HepG2 (cell line): ENCODE data around the gene TFB1M. TPM values are rescaled to one million over a fixed set of nuclear protein-coding genes. Genes with fewer than 3 reads are reported as not detected.

Experiments
- ATAC-seq: fragments of 200-7000 bp; cut with Tn5 transposase; 3 replicates; pipeline ENCODE4 v1.9.1; 2020; ENCODE audit warnings: mild to moderate bottlenecking, moderate library complexity
- BruUV-seq: library from RNA; stranded (reverse); fragments of 400-500 nt; replicated peaks from 2 replicates; lab custom pipeline; 2021; lab: Mats Ljungman, UMichigan
- CTCF ChIA-PET: fragments of 300-600 bp; formaldehyde crosslinking; extraction: SDS; loops from one replicate; lab custom pipeline; 2021; ENCODE audit warnings: low total read pairs, inconsistent platforms, low intra/inter-chr PET ratio; lab: Yijun Ruan, JAX
- POLR2A ChIA-PET: fragments of 350-600 bp; sonication (Branson Sonifier 250); formaldehyde crosslinking; loops from one replicate; lab custom pipeline; 2020; ENCODE audit warnings: antibody characterized with exemption, inconsistent platforms; lab: Yijun Ruan, JAX
- DNase-seq: peaks from one replicate; pipeline ENCODE4 v3.0.0-alpha.2; 2015; ENCODE audit warnings: low spot score
- FAIRE-seq: peaks from 3 replicates; lab custom pipeline; 2011; peaks lifted over from hg19 to GRCh38; lab: Jason Lieb, UNC
- H2AFZ ChIP-seq: one replicate; pipeline ENCODE4 v1.6.1; 2011; ENCODE audit warnings: low read length, inconsistent platforms
- H3K27ac ChIP-seq: fragments of 300-600 bp; 3 replicates; pipeline ENCODE4 v1.8.0; 2011; ENCODE audit warnings: mixed run types, mild to moderate bottlenecking, mixed read lengths, low read length, inconsistent platforms; ENCODE audit not compliant: insufficient read depth; ENCODE audit errors: extremely low read length
- H3K27me3 ChIP-seq, 2 experiments: fragments of 200-600 bp in 1 of 2; 2 replicates in 1 of 2; 3 replicates in 1 of 2; pipeline versions ENCODE4 v1.6.0 to v1.8.0; 2011; ENCODE audit warnings: low read length in 2 of 2, mild to moderate bottlenecking in 2 of 2, moderate library complexity in 2 of 2, inconsistent platforms in 1 of 2; ENCODE audit not compliant: insufficient read depth in 2 of 2, control insufficient read depth in 1 of 2
- H3K36me3 ChIP-seq, 2 experiments: fragments of 200-600 bp in 1 of 2; replicated peaks in 1 of 2; 2 replicates in 1 of 2; 3 replicates in 1 of 2; pipeline versions ENCODE4 v1.5.1 to v1.8.0; 2011; ENCODE audit warnings: low read length in 2 of 2, inconsistent platforms in 1 of 2; ENCODE audit not compliant: insufficient read depth in 2 of 2, control insufficient read depth in 1 of 2
- H3K4me1 ChIP-seq: 2 replicates; pipeline ENCODE4 v1.5.1; 2012; ENCODE audit warnings: low read length, inconsistent platforms; ENCODE audit not compliant: insufficient read depth
- H3K4me2 ChIP-seq: 2 replicates; pipeline ENCODE4 v1.6.0; 2011; ENCODE audit warnings: low read depth, low read length, inconsistent platforms
- H3K4me3 ChIP-seq, 3 experiments: fragments of 200-600 bp in 1 of 3; sonication (generic), shearing (Covaris generic) in 1 of 3; replicated peaks in 1 of 3; 2 replicates each; pipeline ENCODE4 v1.5.1; 2011 to 2016; ENCODE audit warnings: low read length in 3 of 3, inconsistent platforms in 2 of 3, low read depth in 2 of 3, mild to moderate bottlenecking in 2 of 3, control low read depth in 1 of 3, mixed read lengths in 1 of 3; ENCODE audit not compliant: insufficient read depth in 1 of 3
- H3K79me2 ChIP-seq: one replicate; pipeline ENCODE4 v1.6.1; 2011; ENCODE audit warnings: low read length, inconsistent platforms; ENCODE audit not compliant: insufficient read depth
- H3K9ac ChIP-seq: 2 replicates; pipeline ENCODE4 v1.6.0; 2011; ENCODE audit warnings: mild to moderate bottlenecking, low read depth, low read length, inconsistent platforms; ENCODE audit not compliant: insufficient read depth
- H3K9me3 ChIP-seq: 2 replicates; pipeline ENCODE4 v1.5.1; 2012; ENCODE audit warnings: mild to moderate bottlenecking, low read length
- H4K20me1 ChIP-seq: 2 replicates; pipeline ENCODE4 v1.6.0; 2011; ENCODE audit warnings: inconsistent platforms, mild to moderate bottlenecking, low read length, moderate library complexity; ENCODE audit not compliant: insufficient read depth
- ATF4 ChIP-seq, 2 experiments: fragments of 450-650 bp in 1 of 2; sonication (generic) in 1 of 2; formaldehyde crosslinking; IDR thresholded peaks; 2 replicates each; pipeline versions ENCODE4 v1.5.0 to v1.8.0; 2020 to 2022; ENCODE audit warnings: mild to moderate bottlenecking in 1 of 2, missing genetic modification reagents in 1 of 2
- ATF7 ChIP-seq, 2 experiments: fragments of 450-650 bp in 1 of 2; sonication (generic) in 1 of 2; formaldehyde crosslinking in 1 of 2; IDR thresholded peaks; 2 replicates each; pipeline versions ENCODE4 v1.4.0 to v1.6.1; 2016 to 2020; ENCODE audit warnings: antibody characterized with exemption in 1 of 2, mild to moderate bottlenecking in 1 of 2, missing genetic modification reagents in 1 of 2
- CEBPG ChIP-seq: IDR thresholded peaks from 2 replicates; pipeline ENCODE4 v1.6.1; 2016
- GATAD2A ChIP-seq: IDR thresholded peaks from 2 replicates; pipeline ENCODE4 v1.6.1; 2016
- HNF4A ChIP-seq: sonication (generic); formaldehyde crosslinking; IDR thresholded peaks from 2 replicates; pipeline ENCODE4 v1.4.0; 2020; ENCODE audit warnings: missing genetic modification reagents
- KDM5B ChIP-seq: sonication (generic); formaldehyde crosslinking; IDR thresholded peaks from 2 replicates; pipeline ENCODE4 v1.4.0; 2020; ENCODE audit warnings: missing genetic modification reagents, mild to moderate bottlenecking, borderline replicate concordance
- MYPOP ChIP-seq: sonication (generic); formaldehyde crosslinking; IDR thresholded peaks from 2 replicates; pipeline ENCODE4 v1.8.1; 2023; ENCODE audit warnings: mild to moderate bottlenecking, moderate library complexity, missing genetic modification reagents
- NFE2L2 ChIP-seq: fragments of 150-350 bp; IDR thresholded peaks from 2 replicates; pipeline ENCODE4 v1.6.1; 2014; ENCODE audit warnings: low read length
- NFRKB ChIP-seq: fragments of 450-650 bp; IDR thresholded peaks from 2 replicates; pipeline ENCODE4 v1.6.1; 2017
- POGZ ChIP-seq: sonication (generic); formaldehyde crosslinking; IDR thresholded peaks from 2 replicates; pipeline ENCODE4 v1.4.0; 2020; ENCODE audit warnings: mild to moderate bottlenecking, missing genetic modification reagents
- RARA ChIP-seq: IDR thresholded peaks from 2 replicates; pipeline ENCODE4 v1.6.1; 2016; ENCODE audit warnings: missing genetic modification reagents, missing compliant biosample characterization
- REXO4 ChIP-seq: sonication (generic); formaldehyde crosslinking; IDR thresholded peaks from 2 replicates; pipeline ENCODE4 v1.8.0; 2022; ENCODE audit warnings: missing genetic modification reagents, mild to moderate bottlenecking, borderline replicate concordance
- SOX5 ChIP-seq: IDR thresholded peaks from 2 replicates; pipeline ENCODE4 v1.6.1; 2016; ENCODE audit warnings: borderline replicate concordance
- SOX6 ChIP-seq, 2 experiments: fragments of 450-650 bp in 1 of 2; sonication (generic) in 1 of 2; formaldehyde crosslinking in 1 of 2; IDR thresholded peaks; 2 replicates each; pipeline versions ENCODE4 v1.4.0 to v1.6.1; 2017 to 2020; ENCODE audit warnings: antibody characterized with exemption in 1 of 2, mild to moderate bottlenecking in 1 of 2, missing genetic modification reagents in 1 of 2
- SP2 ChIP-seq: sonication (generic); formaldehyde crosslinking; IDR thresholded peaks from 2 replicates; pipeline ENCODE4 v1.5.1; 2020; ENCODE audit warnings: mild to moderate bottlenecking, missing genetic modification reagents
- TBX3 ChIP-seq: fragments of 450-650 bp; IDR thresholded peaks from 2 replicates; pipeline ENCODE4 v1.6.1; 2017; ENCODE audit warnings: antibody characterized with exemption, mild to moderate bottlenecking, inconsistent platforms, borderline replicate concordance
- TFAP4 ChIP-seq: sonication (generic); IDR thresholded peaks from 2 replicates; pipeline ENCODE4 v1.6.1; 2016; ENCODE audit warnings: low read depth, borderline replicate concordance
- ZMYM4 ChIP-seq: sonication (generic); formaldehyde crosslinking; IDR thresholded peaks from 2 replicates; pipeline ENCODE4 v1.8.1; 2023; ENCODE audit warnings: mild to moderate bottlenecking, missing genetic modification reagents
- ZNF282 ChIP-seq: fragments of 450-650 bp; IDR thresholded peaks from 2 replicates; pipeline ENCODE4 v1.6.1; 2018; ENCODE audit not compliant: partially characterized antibody
- ZNF362 ChIP-seq: sonication (generic); formaldehyde crosslinking; IDR thresholded peaks from 2 replicates; pipeline ENCODE4 v1.4.0; 2020; ENCODE audit warnings: missing genetic modification reagents, mild to moderate bottlenecking, borderline replicate concordance
- ZNF619 ChIP-seq: sonication (generic); formaldehyde crosslinking; IDR thresholded peaks from 2 replicates; pipeline ENCODE4 v1.4.0; 2020; ENCODE audit warnings: mild to moderate bottlenecking, missing genetic modification reagents
- ZNF790 ChIP-seq: sonication (generic); formaldehyde crosslinking; IDR thresholded peaks from 2 replicates; pipeline ENCODE4 v1.8.0; 2022; ENCODE audit warnings: missing genetic modification reagents, mild to moderate bottlenecking, borderline replicate concordance
- WGBS: methylation state at CpG from one replicate; pipeline ENCODE4 v1.1.6; 2017; ENCODE audit warnings: low lambda C conversion rate; 5-methylcytosine and 5-hydroxymethylcytosine counted together
- in situ Hi-C: cut with HindIII; loops from 2 replicates; pipeline ENCODE4 v1.10.0; 2017; ENCODE audit warnings: low pct_unique_long_range_greater_than_20kb; ENCODE audit not compliant: extremely low pct_ligation_motif_present
- intact Hi-C: fragments of 100-400 bp; cut with micrococcal nuclease; formaldehyde crosslinking; loops from one replicate; pipeline ENCODE4 v1.10.0; 2022; ENCODE audit not compliant: unreplicated experiment
- polyA plus RNA-seq, 8 experiments: library from polyadenylated mRNA; depleted of rRNA in 3 of 8; stranded (reverse) in 7 of 8; unstranded in 1 of 8; fragments of >200 nt; fragmentation: Illumina TruSeq in 4 of 8; extraction: Trizol in 4 of 8; gene quantifications; 2 replicates each; pipeline versions ENCODE4 v1.2.1 to v1.2.3, GENCODE V29; 2011 to 2016; ENCODE audit warnings: low read depth in 4 of 8, missing spikeins in 1 of 8, mixed read lengths in 1 of 8; ENCODE audit not compliant: insufficient read depth in 1 of 8
- total RNA-seq, 5 experiments: library from RNA; depleted of rRNA; stranded (reverse); fragments of >200 nt; fragmentation: Illumina TruSeq; extraction: Trizol; gene quantifications; 2 replicates each; pipeline ENCODE4 v1.2.3, GENCODE V29; 2016; ENCODE audit warnings: low read depth in 1 of 5

Gene TFB1M
- total and polyA plus RNA-seq, 2 of the 13 experiments (the other 11 are each of a cell fraction or from before 2014, with no cell fraction given) = 91.4 to 122 TPM

GRCh38 chr6:155344341-155345006 lies 30.2 kb upstream of the TFB1M start:
- Histone ChIP-seq H3K79me2 (no peaks in the 10 kb centered on the region), H3K4me2 (no peak overlapping the region), H4K20me1 (no peaks in the 10 kb centered on the region), H2AFZ (no peak overlapping the region), H3K4me1 (peaks cover 37% of the 10 kb centered on the region), H3K9ac (no peak overlapping the region), H3K36me3 (no peaks in the 10 kb centered on the region), H3K27me3 (no peaks in the 10 kb centered on the region), H3K27ac (no peak overlapping the region), H3K9me3 (peaks cover 52% of the 10 kb centered on the region), H3K4me3 (no peak overlapping the region)
- POLR2A ChIA-PET = interaction anchor here (1.2 to 1.9 kb wide), 2 partner anchors 15 to 54 kb away, joined by 4 to 5 read pairs; no protein-coding TSS in a partner anchor
- no TSS peak for BruUV-seq
- ATAC-seq = no peak
- no peak for FAIRE-seq
- CTCF ChIA-PET = no interaction called here
- intact Hi-C loops = no loop called here
- DNase-seq = no peak
- WGBS = over 99% methylated on average over 2 of the region's 2 CpGs
- in situ Hi-C loops = loop anchor here (5.0 kb wide), 1 partner anchor 38 kb away; no protein-coding TSS in a partner anchor
- TF ChIP-seq KDM5B (CRISPR knock-in tag) (no peak), ATF7 (IDR thresholded peaks at IDR 0.05) (peak; percentile 71), ATF7 (CRISPR knock-in tag; IDR thresholded peaks at IDR 0.05) (no peak), TBX3 (peak; percentile 69; the same call in 1 of the 2 replicates), MYPOP (no peak), GATAD2A (CRISPR knock-in tag) (no peak), CEBPG (CRISPR knock-in tag) (peak; percentile 44; the same call in 1 of the 2 replicates), SP2 (CRISPR knock-in tag) (no peak), ZNF362 (CRISPR knock-in tag) (peak; percentile 61; the same call in 1 of the 2 replicates), ZMYM4 (CRISPR knock-in tag) (peak; percentile 45; the same call in 1 of the 2 replicates), RARA (peak; percentile 62), ZNF790 (no peak), SOX6 (IDR thresholded peaks at IDR 0.05) (no peak), SOX6 (CRISPR knock-in tag; IDR thresholded peaks at IDR 0.05) (peak; percentile 33; the same call in 1 of the 2 replicates), NFRKB (no peak), ATF4 (CRISPR knock-in tag; IDR thresholded peaks at IDR 0.05) (peak in 1 of 2 experiments; percentile 72; a peak in 2 of 4 replicates), POGZ (CRISPR knock-in tag) (peak; percentile 17; the same call in 1 of the 2 replicates), NFE2L2 (no peak), REXO4 (no peak), ZNF619 (CRISPR knock-in tag) (no peak), ZNF282 (no peak), HNF4A (peak; percentile 27; the same call in 1 of the 2 replicates), TFAP4 (no peak), SOX5 (CRISPR knock-in tag) (0 out of 2 replicates have a peak, but pooled peaks have one; percentile 5)
